ENCODE results near the gene NCOA5. TPM values are rescaled to one million over a fixed set of nuclear protein-coding genes. Genes with fewer than 3 reads are reported as not detected.
A peak's percentile ranks its signal among the peaks of the same experiment; 100 is the strongest.

Gene NCOA5
- total RNA-seq, 1 experiment from 2014 or later = 50.5 TPM

DNA sequence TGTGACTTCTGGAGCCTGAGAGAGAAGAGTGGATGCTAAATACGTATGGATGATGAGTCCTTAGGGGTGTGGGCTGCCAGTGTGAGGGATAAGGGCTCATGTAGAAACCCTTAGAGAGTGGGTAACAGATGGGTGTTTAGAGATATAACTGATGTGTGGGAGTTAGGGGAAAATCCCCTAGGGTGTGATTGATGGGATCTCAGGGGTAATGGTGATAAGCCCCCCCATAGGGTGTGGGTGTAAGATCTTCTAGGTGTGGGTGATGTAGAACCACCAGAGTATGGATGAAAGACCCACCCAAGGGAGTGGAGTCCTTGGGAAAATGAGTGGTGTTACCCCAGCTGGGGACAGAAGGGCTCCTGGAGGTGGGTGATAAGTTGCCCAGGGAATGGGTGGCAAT, 34.5 kb downstream of the NCOA5 start:
- DNase-seq = no peak
- H3K4me3 ChIP-seq = no peak overlapping the region
- H3K27ac ChIP-seq = no peak overlapping the region
- no peaks in the 10 kb centered on the region for H3K27me3 ChIP-seq
- H3K9me3 ChIP-seq (replicated peaks) = no peaks in the 10 kb centered on the region
- peaks cover 5% of the 10 kb centered on the region for H3K36me3 ChIP-seq
- no peaks in the 10 kb centered on the region for H3K4me1 ChIP-seq

DNA sequence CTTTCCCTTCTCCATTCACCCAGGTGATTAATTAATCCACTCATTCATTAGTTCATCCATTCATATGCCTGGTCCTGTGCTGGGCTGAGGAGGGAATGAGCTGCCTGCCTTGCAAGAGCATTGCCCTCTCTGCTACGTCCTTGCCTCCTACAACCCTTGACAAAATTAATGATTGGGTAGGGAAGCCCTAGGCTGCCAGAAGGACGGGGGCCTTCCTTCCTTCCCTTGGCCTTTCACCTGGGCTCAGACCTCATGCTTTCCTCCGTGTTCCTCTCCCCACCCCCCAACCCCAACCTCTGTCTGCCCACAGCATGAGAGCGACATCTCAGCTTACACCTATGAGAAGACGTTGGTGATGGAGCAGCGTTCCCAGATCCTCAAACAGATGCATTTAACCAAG, 35.2 kb downstream of the NCOA5 start:
- peaks cover 2% of the 10 kb centered on the region for H3K36me3 ChIP-seq
- no peak overlapping the region for H3K27ac ChIP-seq
- H3K9me3 ChIP-seq (replicated peaks) = no peaks in the 10 kb centered on the region
- DNase-seq = no peak
- H3K27me3 ChIP-seq = no peaks in the 10 kb centered on the region
- no peak overlapping the region for H3K4me3 ChIP-seq
- H3K4me1 ChIP-seq = no peaks in the 10 kb centered on the region

DNA sequence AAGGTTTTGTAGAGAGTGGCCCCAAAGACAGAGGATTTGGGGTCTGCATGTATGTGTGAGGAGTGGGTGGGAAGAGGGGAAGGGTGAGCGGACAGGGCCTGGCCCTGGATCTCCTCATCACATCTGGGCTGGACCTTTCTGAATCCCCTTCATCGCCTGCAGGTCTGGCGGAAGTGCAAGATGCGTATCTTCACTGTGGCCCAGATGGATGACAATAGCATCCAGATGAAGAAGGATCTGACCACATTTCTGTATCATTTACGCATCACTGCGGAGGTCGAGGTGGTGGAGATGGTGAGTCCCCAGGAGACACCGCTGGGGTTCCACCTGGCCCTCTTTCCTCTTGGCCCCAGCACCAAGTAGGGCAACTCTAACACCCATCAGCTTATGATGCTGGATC, 36.3 kb downstream of the NCOA5 start:
- Histone ChIP-seq H3K9me3 (replicated peaks) (no peaks in the 10 kb centered on the region), H3K27ac (no peak overlapping the region), H3K4me1 (no peaks in the 10 kb centered on the region), H3K4me3 (no peak overlapping the region), H3K27me3 (no peaks in the 10 kb centered on the region), H3K36me3 (no peaks in the 10 kb centered on the region)
- DNase-seq = no peak

DNA sequence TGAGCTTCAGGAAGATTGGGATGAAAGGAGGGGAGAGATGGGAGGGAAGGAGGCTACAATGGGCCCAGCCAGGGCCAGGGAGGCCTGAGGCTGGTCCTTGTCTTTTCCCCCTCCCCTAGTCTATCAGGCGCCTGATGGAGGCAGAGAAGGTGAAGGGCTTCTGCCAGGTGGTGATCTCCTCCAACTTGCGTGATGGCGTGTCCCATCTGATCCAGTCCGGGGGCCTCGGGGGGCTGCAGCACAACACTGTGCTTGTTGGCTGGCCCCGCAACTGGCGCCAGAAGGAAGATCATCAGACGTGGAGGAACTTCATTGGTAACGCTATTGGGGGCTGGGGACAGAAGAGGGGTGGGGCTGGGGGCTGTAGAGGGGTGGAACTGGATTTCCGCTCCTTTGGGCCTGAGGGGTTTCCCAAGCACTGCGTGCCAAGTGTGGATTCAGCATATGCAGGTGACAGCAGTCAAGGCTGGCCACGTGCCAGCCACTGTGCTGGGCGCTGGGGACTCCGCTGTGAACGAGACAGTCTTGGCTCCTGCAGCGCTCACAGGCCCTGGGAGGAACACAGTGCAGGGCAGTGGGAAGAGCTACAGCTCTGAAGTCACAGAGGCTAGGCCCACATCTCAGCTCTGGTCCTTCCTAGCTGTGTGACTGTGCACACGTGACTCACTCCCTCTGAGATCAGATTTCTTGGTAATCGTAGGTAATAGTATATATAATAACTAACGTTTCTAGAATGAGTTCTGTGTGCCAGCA, 38.0 kb downstream of the NCOA5 start:
- H3K27ac ChIP-seq = no peak overlapping the region
- no peaks in the 10 kb centered on the region for H3K4me1 ChIP-seq
- H3K4me3 ChIP-seq = no peak overlapping the region
- H3K36me3 ChIP-seq = no peaks in the 10 kb centered on the region
- peak in 1 of 2 experiments; percentile 39 for DNase-seq
- H3K9me3 ChIP-seq (replicated peaks) = no peaks in the 10 kb centered on the region
- no peaks in the 10 kb centered on the region for H3K27me3 ChIP-seq

DNA sequence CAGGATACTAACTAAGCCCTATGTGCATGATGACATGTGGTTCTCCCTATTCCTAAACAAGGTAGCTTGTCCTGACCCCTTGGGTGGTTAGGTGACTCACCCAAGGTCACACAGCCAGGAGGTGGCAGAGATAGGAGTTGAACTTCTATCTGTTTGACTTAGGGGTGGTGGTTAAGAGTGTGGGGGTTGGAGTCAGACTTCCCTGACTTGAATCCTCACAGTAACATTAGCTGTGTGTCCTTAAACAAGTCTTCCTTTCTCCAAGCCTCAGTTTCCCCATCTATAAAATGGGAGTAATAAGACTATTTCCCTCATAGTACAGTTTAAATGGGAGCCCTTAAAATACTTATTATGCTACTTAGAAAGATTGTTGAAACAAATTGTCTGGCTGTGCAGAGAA, 38.9 kb downstream of the NCOA5 start:
- DNase-seq = no peak
- no peaks in the 10 kb centered on the region for H3K9me3 ChIP-seq (replicated peaks)
- no peaks in the 10 kb centered on the region for H3K36me3 ChIP-seq
- H3K27ac ChIP-seq = no peak overlapping the region
- no peaks in the 10 kb centered on the region for H3K27me3 ChIP-seq
- no peaks in the 10 kb centered on the region for H3K4me1 ChIP-seq
- H3K4me3 ChIP-seq = no peak overlapping the region

DNA sequence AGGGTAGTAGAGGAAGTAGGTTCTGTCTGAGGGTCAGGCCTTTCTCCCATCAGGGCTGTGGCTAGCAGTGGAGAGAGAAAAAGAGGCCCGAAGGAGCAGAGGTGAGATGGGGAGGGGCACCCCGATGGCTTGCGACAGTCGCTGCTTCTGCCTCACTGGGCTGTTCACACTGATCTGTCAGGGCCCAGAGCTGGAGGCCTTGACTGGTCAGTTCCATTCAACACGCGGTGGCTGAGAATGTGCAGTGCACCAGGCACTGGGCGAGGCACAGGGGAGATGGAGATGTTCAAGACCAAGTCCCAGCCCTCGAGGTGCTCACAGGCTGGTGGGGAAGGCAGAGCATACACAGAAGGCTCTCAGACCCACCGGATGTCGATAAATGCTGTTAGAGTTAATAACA, 39.3 kb downstream of the NCOA5 start:
- Histone ChIP-seq H3K27ac (no peak overlapping the region), H3K27me3 (no peaks in the 10 kb centered on the region), H3K4me1 (no peaks in the 10 kb centered on the region), H3K9me3 (replicated peaks) (no peaks in the 10 kb centered on the region), H3K36me3 (no peaks in the 10 kb centered on the region), H3K4me3 (no peak overlapping the region)
- no peak for DNase-seq

DNA sequence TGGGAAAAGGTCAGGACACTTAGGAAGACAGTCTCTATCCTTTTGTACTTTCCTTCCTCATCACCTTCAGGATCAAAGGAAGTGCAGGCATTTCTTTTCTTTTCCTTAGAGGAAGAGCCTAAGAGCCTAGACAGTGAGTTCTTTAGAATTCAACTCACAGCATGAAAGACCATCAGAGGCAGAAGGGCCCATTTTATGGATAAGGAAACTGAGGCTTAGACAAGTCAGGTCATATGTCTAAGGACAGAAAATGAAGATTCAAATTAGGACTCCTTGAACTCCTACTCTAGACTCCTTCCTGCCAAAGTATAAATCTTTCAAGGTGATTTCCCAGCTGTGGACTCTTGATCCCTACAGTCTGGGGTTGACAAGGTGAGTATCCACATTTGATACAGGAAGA, 39.9 kb downstream of the NCOA5 start:
- Histone ChIP-seq H3K27me3 (no peaks in the 10 kb centered on the region), H3K9me3 (replicated peaks) (no peaks in the 10 kb centered on the region), H3K4me1 (no peaks in the 10 kb centered on the region), H3K27ac (no peak overlapping the region), H3K4me3 (no peak overlapping the region), H3K36me3 (no peaks in the 10 kb centered on the region)
- no peak for DNase-seq

DNA sequence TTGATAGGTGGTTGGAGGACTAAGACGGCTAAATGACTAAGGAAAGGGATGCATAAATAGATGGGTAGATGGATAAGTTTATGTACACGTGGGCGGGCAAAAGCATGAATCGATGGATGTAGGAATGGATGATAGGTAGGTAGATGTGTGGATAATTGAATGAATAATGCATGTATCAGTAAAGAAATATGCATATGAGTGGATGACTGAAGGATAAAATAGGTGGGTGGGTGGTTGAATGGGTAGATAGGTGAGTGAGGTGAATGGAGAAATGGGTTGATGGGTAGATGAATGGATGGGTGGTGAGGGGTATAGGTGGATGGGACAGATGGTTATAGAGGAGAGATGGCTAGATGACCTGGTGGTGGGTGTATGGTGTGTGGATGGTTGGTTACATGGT, 40.6 kb downstream of the NCOA5 start:
- H3K4me3 ChIP-seq = no peak overlapping the region
- H3K27me3 ChIP-seq = no peaks in the 10 kb centered on the region
- H3K27ac ChIP-seq = no peak overlapping the region
- no peaks in the 10 kb centered on the region for H3K36me3 ChIP-seq
- H3K4me1 ChIP-seq = no peaks in the 10 kb centered on the region
- no peaks in the 10 kb centered on the region for H3K9me3 ChIP-seq (replicated peaks)
- DNase-seq = no peak

DNA sequence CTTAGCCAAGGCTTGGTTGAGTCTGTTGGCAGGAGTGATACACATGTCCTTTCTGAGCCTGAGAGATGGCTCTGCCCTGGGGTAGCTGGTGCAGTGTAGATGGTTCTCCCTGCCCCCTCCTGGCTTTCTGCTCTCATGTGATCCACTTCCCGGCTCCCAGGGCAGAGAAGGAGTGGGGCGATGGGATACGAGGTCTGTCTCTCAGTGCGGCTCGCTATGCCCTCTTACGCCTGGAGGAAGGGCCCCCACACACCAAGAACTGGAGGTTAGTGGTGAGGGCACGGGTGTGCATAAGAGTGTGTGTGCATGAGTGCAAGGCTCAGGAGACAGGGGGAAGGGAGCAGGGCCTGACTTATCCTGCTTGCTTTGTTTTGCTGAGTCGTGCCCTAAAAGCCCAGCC, 41.9 kb downstream of the NCOA5 start:
- no peaks in the 10 kb centered on the region for H3K4me1 ChIP-seq
- no peaks in the 10 kb centered on the region for H3K27me3 ChIP-seq
- H3K9me3 ChIP-seq (replicated peaks) = no peaks in the 10 kb centered on the region
- no peaks in the 10 kb centered on the region for H3K36me3 ChIP-seq
- no peak overlapping the region for H3K4me3 ChIP-seq
- H3K27ac ChIP-seq = no peak overlapping the region
- no peak for DNase-seq

DNA sequence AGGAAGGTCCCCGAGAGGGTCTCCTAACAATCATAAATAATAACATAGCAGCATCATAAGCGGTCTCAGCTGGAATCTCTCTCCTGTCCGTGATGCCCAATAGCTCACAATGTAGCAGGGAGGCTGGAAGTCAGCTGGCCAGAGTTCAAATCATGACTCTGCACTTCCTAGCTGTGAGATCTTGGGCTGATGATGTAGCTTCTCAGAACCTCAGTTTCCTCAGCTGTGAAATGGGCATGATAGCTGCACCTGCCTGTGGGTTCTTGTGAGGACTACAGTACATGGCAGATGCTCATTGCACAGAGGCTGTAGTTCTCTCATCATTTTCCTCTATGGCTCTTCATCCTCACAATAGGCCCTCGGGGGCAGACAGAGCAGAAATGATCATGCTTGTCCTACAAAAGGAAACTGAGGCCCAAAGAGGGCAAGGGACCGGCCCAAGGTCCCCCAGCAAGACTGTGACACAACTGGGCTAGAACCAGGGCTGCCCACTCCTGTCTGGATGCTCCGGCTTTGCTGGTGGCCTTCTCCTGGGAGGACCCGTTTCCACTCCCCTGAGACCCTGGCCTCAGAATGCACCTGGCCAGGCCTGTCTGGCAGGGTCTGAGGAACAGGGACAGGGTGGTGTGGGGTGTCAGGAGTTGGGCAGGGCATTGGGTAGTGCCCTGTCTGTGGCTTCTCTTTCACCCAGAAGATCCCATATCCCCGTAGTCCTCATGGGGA, 43.0 kb downstream of the NCOA5 start:
- Histone ChIP-seq H3K9me3 (replicated peaks) (no peaks in the 10 kb centered on the region), H3K27ac (no peak overlapping the region), H3K36me3 (no peaks in the 10 kb centered on the region), H3K4me3 (no peak overlapping the region), H3K4me1 (no peaks in the 10 kb centered on the region), H3K27me3 (no peaks in the 10 kb centered on the region)
- no peak for DNase-seq

DNA sequence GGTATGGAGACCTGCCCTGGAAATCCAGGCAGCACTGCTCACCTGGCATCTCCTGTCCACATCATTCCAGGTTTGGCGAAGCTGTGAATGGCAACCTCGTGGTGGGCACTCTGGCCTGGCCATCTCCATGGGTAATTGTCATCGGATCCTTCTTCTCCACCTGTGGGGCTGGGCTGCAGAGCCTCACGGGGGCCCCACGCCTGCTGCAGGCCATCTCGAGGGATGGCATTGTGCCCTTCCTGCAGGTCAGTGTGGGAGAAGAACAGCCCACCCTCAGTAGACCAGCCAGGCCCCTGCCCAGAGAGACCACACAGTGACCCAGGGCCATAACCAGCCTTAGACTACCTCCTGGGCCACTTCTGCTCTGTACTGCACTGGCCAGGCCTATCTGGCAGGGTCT, 44.9 kb downstream of the NCOA5 start:
- no peaks in the 10 kb centered on the region for H3K36me3 ChIP-seq
- no peak overlapping the region for H3K27ac ChIP-seq
- H3K27me3 ChIP-seq = no peaks in the 10 kb centered on the region
- DNase-seq = no peak
- no peaks in the 10 kb centered on the region for H3K9me3 ChIP-seq (replicated peaks)
- H3K4me3 ChIP-seq = no peak overlapping the region
- H3K4me1 ChIP-seq = no peaks in the 10 kb centered on the region

DNA sequence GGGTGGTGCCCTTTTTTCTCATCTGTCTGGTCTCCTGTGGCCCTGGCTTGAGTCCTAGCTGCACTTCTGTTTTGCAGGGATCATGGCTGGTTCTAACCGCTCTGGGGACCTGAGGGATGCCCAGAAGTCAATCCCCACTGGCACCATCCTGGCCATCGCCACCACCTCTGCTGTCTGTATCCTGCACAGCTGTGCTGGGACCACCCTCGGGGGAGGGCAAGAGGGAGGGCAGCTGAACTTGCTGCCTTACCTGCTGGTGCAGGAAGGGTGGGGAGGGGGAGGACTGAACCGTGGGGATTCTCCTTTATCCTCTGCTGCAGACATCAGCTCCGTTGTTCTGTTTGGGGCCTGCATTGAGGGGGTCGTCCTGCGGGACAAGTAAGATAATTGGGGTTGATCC, 46.2 kb downstream of the NCOA5 start:
- H3K9me3 ChIP-seq (replicated peaks) = no peaks in the 10 kb centered on the region
- H3K27me3 ChIP-seq = no peaks in the 10 kb centered on the region

DNA sequence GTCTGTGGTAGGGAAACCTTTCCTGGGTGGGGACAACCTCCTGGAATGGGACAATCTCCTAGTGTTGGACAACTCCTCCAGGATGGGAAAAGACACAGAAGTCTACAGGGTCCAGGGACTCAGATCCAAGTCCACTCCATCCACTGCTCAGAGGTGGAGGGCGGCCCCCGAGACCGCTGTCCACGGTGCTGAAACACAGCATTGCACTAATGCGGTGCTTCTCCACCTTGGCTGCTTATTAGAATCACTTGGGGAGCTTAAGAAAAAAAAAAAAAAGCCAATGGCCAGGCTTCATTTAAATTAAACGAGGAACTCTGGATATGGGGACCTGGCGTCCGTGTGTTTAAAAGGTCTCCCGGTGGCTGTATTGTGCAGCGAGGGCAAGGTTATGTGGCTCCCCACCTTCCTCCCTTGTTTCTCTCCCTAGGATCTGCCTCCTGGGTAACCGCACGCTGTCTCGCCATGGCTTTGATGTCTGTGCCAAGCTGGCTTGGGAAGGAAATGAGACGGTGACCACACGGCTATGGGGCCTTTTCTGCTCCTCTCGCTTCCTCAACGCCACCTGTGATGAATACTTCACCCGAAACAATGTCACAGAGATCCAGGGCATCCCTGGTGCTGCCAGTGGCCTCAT, 48.7 kb downstream of the NCOA5 start:
- Histone ChIP-seq H3K4me1 (no peaks in the 10 kb centered on the region), H3K27me3 (no peaks in the 10 kb centered on the region), H3K9me3 (replicated peaks) (no peaks in the 10 kb centered on the region), H3K27ac (no peak overlapping the region), H3K36me3 (no peaks in the 10 kb centered on the region), H3K4me3 (no peak overlapping the region)
- DNase-seq = peak; percentile 77 to 89

More for the DNA sequence above, 46.2 kb downstream of the NCOA5 start:
- H3K4me1 ChIP-seq = no peaks in the 10 kb centered on the region
- DNase-seq = no peak
- H3K36me3 ChIP-seq = no peaks in the 10 kb centered on the region
- H3K27ac ChIP-seq = no peak overlapping the region
- no peak overlapping the region for H3K4me3 ChIP-seq

DNA sequence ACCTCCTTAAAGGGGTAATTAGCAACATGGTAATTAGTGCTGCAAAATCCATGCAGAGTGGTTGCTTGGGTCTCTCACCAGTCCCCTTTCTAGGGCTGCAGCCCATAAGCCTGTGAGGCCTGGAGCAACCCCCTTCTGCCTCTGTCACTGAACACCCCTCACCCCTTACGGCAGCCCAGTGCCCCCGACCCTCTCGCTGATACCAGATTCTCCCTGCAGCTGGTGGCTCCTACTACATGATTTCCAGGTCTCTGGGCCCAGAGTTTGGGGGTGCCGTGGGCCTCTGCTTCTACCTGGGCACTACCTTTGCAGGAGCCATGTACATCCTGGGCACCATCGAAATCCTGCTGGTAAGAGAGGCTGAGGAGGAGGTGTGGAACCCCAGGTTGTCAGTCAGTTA, 52.7 kb downstream of the NCOA5 start:
- H3K36me3 ChIP-seq = no peaks in the 10 kb centered on the region
- no peak overlapping the region for H3K27ac ChIP-seq
- no peaks in the 10 kb centered on the region; the same call in 1 of the 2 replicates for H3K27me3 ChIP-seq
- no peak overlapping the region for H3K4me3 ChIP-seq
- no peak for DNase-seq
- H3K4me1 ChIP-seq = no peaks in the 10 kb centered on the region
- no peaks in the 10 kb centered on the region for H3K9me3 ChIP-seq (replicated peaks)

DNA sequence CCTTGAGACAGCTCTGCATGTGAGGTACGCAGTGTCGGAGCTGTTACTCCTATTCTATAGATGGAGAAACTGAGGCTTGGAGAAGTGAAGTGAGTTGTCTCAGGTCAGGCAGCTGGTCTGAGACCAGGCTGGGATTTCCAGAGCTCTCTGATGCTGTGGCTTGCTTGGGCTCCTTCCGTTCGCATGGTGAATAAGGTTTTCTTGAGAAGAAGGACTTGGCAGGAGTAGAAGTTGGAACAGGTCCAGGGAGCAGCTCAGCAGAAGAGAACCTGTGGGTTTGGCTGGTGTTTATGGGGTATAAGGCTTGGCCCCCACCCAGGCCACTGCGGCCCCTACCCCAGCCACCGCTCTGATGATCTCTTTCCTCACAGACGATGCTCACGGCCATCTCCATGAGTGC, 53.4 kb downstream of the NCOA5 start:
- Histone ChIP-seq H3K4me1 (no peaks in the 10 kb centered on the region), H3K27me3 (no peaks in the 10 kb centered on the region; the same call in 1 of the 2 replicates)

More for the DNA sequence above, 53.4 kb downstream of the NCOA5 start:
- Histone ChIP-seq H3K9me3 (replicated peaks) (no peaks in the 10 kb centered on the region), H3K4me3 (no peak overlapping the region), H3K36me3 (no peaks in the 10 kb centered on the region), H3K27ac (no peak overlapping the region)
- no peak for DNase-seq

All from SJCRH30 (cell line).